NCI-H2196 (cell line): ENCODE measurements around the gene CDK2AP2.
A peak's percentile ranks its signal among the peaks of the same experiment; 100 is the strongest.
"Not testable (repeated sequence)": the region's sequence is repeated elsewhere in the genome, so short reads cannot be mapped to it uniquely, and the experiment has no call there.

ENCODE experiments used
- DNase-seq: peaks from one replicate; lab custom pipeline; 2025; ENCODE audit not compliant: unreplicated experiment; lab: John Stamatoyannopoulos, UW

CDK2AP2 gene

DNA sequence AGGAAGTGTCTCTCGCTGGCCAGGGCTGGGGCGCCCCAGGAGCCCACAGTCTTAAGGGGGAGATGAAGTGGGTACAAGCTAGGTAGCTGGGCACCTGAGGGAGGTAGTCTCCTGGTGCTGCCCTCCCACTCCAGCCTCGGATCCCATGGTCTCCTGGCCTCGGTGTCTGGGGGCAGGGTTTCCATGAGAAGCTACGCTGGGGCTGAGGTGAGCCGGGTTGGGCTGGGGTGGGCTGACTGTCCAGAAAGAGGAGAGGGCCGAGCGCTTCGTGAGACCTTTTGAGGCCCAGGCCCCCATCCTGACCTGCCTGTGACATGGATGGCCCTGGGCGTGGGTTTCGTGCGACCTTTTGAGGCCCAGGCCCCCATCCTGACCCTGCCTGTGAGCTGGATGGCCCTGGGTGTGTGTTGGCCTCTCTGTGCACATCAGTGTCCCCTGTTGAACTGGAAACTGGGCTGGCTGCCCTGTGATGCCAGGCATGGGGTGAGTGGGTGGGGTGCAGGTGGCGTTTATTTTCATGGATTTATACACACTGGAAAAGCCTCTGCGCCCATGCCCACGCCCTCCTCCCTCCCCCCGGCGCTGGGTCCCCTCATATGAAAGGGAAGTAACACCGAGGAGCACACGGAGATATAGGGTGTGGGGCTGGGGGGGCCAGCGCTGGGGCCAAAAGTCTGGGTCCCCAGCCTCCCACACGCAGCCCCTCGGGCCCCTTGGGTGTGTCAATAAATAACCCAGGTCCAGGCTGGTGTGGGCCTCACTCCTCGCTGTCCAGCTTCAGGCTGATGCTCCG lies 16.5 kb downstream of the CDK2AP2 start:
- DNase-seq = no peak

DNA sequence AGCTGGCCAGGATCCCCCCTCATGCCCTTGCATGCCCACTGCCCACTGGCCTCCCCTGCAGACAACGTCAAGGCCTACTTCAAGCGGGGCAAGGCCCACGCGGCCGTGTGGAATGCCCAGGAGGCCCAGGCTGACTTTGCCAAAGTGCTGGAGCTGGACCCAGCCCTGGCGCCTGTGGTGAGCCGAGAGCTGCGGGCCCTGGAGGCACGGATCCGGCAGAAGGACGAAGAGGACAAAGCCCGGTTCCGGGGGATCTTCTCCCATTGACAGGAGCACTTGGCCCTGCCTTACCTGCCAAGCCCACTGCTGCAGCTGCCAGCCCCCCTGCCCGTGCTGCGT lies 17.3 kb downstream of the CDK2AP2 start:
- DNase-seq = no peak

GRCh38 chr11:67489885-67490726 lies 17.9 kb downstream of the CDK2AP2 start:
- no peak for DNase-seq

DNA sequence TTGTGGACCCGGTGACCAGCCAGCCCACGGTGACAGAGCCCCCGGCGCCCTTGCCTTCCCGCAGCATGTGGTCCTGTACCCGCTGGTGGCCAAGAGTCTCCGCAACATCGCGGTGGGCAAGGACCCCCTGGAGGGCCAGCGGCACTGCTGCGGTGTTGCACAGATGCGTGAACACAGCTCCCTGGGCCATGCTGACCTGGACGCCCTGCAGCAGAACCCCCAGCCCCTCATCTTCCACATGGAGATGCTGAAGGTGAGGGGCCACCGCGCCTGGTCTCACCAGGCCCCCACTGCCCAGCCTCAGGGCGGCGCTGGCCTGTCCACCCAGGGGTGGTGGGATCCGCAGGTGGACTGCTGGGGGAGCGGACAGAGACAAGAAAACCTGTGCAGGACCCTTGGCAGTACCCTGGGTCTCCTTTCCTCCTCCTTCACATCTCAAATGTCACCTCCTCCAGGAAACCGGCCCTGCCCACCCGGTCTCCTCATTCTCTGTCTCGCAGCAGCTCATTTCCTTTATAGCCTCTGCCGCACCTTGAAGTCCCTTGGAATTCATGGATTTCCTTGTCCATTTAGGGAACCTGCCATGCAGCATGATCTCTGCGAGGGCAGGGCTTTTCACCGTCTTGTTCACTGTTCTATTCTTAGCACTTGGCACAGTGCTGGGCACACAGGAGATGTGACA lies 18.6 kb downstream of the CDK2AP2 start:
- DNase-seq = no peak

DNA sequence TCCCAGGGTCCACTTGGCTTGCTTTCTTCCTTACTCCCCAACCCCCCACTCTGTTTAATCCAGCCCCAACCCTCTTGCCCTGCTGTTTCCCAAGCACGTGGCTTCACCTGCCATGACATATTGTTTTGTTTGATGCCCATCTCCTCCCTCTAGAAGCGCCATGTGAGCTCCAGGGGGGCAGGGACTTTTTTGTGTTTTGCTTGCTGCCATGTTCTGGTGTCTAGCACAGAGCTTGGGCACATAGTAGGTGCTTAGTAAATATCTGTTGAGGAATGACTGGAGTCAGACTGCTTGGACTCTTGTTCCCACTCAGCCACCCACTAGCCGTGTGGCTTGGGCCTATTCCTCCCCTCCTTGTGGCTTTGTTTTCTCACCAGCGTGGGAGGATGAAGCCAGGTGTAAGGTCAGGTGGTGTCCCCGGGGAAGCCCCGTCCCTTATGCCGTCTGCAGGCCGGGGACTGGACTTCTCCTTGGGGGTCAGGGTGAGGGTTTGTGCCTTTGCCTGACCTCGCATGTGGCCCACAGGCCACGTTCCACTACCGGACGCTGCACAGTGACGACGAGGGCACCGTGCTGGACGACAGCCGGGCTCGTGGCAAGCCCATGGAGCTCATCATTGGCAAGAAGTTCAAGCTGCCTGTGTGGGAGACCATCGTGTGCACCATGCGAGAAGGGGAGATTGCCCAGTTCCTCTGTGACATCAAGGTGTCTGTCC lies 21.3 kb downstream of the CDK2AP2 start:
- no peak for DNase-seq

DNA sequence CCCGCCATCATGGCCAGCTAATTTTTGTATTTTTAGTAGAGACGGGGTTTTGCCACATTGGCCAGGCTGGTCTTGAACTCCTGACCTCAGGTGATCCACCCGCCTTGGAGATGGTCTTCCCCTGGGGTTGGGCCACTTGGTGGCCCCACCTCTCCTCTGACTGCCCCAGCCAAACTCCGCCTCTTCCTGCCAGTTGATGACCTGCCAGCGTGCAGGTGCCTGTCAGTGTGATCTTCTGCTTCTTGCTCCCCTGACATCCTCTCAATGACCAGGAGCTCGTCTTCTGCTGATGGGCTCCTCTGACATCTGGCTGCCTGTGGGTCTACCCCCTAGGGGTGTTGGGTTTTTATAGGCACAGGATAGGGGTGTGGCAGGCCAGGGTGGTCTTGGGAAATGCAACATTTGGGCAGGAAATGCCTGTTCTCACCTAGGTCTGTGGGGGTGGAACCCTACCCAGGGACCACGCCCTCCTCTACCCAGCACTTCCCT lies 22.0 kb downstream of the CDK2AP2 start:
- DNase-seq = peak; percentile 53

DNA sequence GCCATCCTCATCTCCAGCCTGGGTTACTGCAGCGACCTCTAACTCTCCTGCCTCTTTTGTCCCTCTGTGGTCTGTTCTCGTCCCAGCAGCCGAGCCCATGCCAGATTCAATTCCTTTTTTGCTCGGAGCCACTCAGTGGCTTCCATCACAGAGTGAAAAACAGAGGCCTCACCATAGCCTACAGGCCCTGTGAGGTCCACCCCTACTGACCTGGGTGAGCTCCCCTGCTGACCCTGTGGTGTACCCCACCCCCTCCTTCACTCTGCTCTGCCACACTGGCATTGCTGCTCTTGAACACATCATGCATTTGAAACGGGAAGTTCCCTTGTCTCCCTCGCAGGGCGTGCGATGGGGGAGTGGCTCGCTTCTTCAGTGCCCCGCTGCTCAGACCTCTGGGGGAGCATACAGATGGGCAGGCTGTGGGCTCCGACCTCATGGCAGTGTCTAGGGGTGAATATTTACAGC lies 23.1 kb downstream of the CDK2AP2 start:
- DNase-seq = no peak

- DNase-seq = peak; percentile 46
These were observed 23.9 kb downstream of the CDK2AP2 start for GRCh38 chr11:67483831-67484665.

GRCh38 chr11:67482827-67483798 lies 24.8 kb downstream of the CDK2AP2 start, which contains the start of gene AIP:
AIP (plus strand) TSS chr11:67483026; CDS start chr11:67483159, 133 bp downstream.
- DNase-seq = peak; percentile 98

- no peak for DNase-seq
These were observed 25.6 kb downstream of the CDK2AP2 start for GRCh38 chr11:67482275-67482826.

DNA sequence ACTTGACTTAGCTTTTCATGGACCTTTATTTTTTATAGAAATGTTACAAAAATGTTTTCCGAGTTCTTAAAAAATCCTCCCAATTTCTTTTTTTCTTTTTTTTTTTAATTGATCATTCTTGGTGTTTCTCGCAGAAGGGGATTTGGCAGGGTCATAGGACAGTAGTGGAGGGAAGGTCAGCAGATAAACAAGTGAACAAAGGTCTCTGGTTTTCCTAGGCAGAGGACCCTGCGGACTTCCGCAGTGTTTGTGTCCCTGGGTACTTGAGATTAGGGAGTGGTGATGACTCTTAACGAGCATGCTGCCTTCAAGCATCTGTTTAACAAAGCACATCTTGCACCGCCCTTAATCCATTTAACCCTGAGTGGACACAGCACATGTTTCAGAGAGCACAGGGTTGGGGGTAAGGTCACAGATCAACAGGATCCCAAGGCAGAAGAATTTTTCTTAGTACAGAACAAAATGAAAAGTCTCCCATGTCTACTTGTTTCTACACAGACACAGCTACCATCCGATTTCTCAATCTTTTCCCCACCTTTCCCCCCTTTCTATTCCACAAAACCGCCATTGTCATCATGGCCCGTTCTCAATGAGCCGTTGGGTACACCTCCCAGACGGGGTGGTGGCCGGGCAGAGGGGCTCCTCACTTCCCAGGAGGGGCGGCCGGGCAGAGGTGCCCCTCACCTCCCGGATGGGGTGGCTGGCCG lies 30.5 kb downstream of the CDK2AP2 start:
- not testable (repeated sequence) for DNase-seq

GRCh38 chr11:67476692-67477091 lies 31.3 kb downstream of the CDK2AP2 start:
- not testable (repeated sequence) for DNase-seq

- DNase-seq = no peak
These were observed 35.1 kb downstream of the CDK2AP2 start for GRCh38 chr11:67472882-67473281.

DNA sequence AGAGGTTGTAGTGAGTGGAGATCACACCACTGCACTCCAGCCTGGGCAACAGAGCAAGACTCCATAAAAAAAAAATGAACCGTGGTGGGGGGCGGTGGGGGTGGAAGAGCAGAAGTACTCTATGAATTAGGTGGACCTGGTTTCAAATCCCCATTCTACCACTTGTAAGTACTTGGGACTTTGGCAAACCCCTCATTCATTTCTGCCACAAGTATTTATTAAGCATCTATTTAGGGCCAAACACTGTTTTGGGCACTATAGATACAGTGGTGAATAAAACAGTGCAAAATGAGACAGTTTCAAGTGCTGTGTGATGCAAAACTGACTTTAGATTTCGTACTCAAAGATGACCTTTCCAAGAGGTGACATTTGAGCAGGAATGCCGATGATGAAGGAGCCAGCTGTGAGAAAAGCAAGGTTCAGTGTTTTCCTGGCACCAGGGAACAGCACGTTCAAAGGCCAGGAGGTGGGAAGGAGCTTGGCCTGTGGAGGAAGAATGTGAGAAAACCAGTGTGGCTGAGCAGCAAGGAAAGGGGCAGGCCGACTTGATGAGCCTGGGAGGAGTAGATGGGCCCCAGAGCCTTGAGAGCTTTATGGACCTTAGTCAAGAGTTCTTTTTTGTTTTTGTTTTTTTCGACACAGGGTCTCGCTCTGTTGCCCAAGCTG lies 37.5 kb downstream of the CDK2AP2 start:
- DNase-seq = no peak

- DNase-seq = no peak
These were observed 38.5 kb downstream of the CDK2AP2 start for GRCh38 chr11:67469508-67469811.

DNA sequence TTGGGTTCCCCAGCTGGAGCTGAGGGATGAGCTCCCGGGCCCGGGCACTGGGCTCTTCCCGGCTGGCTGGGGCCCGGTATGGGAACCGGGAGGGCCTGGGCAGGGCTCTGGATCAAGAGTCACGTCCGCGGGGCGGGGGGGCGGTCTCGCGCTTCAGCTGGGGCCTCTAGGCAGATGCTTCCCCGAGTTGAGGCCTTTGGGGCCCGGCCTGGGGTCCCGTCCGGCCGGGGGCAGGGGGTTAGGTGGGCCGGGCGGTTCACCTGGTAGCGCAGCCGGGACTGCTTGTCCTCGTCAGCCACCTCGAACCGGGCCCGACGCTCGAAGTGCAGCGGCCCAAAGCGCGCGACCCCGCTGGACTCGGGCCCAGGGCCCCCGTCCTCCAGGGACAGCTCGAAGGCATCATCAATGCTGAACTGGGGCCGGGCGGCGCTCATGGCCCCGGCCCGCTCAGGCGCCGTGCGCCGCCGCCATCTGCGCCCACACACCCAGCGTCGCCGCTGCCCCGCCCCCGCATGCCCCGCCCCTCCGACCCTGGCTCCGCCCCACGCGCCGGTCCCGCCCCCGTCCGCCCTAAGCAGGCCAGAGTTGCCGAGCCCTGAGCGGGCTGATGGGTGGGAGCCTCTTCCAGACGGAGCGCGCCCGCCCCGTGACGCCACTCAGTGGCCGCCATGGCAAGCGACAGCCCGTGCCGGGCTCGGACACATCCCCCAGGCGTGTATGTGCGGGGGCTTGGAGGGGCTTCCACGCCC lies 39.0 kb downstream of the CDK2AP2 start, which contains the start of gene TMEM134:
Gene TMEM134 (minus strand): TSS at position 493 of the 749 bp plus-strand sequence. CDS start 59 bp downstream, at position 434.
- DNase-seq = peak; percentile 91

GRCh38 chr11:67468456-67468758 lies 39.6 kb downstream of the CDK2AP2 start:
- no peak for DNase-seq
